ENCODE measurements around the gene PFKFB4. TPM values are rescaled to one million over a fixed set of nuclear protein-coding genes. Genes with fewer than 3 reads are reported as not detected.
A peak's percentile ranks its signal among the peaks of the same experiment; 100 is the strongest.

Gene PFKFB4
- total and polyA plus RNA-seq, 2 experiments from 2014 or later: 8.6 to 22.9 TPM

GRCh38 chr3:48564667-48565066 lies 8.1 kb upstream of the PFKFB4 start (continued):
- TF ChIP-seq, protein P1, sequence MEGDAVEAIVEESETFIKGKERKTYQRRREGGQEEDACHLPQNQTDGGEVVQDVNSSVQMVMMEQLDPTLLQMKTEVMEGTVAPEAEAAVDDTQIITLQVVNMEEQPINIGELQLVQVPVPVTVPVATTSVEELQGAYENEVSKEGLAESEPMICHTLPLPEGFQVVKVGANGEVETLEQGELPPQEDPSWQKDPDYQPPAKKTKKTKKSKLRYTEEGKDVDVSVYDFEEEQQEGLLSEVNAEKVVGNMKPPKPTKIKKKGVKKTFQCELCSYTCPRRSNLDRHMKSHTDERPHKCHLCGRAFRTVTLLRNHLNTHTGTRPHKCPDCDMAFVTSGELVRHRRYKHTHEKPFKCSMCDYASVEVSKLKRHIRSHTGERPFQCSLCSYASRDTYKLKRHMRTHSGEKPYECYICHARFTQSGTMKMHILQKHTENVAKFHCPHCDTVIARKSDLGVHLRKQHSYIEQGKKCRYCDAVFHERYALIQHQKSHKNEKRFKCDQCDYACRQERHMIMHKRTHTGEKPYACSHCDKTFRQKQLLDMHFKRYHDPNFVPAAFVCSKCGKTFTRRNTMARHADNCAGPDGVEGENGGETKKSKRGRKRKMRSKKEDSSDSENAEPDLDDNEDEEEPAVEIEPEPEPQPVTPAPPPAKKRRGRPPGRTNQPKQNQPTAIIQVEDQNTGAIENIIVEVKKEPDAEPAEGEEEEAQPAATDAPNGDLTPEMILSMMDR (conservative IDR thresholded peaks at IDR 0.05; ENCODE audit: low read depth in 2 of 2): no peak
- TF ChIP-seq POLR2AphosphoS5 (IDR thresholded peaks at IDR 0.05; ENCODE audit: low read depth): no peak

DNA sequence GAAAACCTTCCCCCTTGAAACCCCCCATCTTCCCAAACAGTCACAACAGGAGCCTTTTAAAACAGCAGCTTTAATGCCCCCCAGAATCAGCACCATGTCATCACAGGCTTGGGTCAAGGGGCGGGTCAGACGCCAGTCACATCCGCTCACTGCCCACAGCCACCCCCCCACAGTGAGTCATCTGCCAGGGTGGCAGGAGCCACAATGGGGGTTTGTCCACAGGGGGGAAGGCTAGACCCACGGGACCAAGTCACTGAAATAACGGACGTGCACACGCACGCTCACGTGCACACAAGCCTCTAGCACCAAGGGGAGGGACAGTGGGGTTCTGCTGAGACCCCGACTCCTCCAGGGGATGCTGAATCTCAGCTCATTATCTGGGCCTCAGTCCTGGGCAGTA lies 7.4 kb upstream of the PFKFB4 start:
- H3K4me2 ChIP-seq: no peak overlapping the region
- peaks cover 19% of the 10 kb centered on the region; the same call in 1 of the 2 replicates for H3K4me1 ChIP-seq (ENCODE audit: insufficient read depth)
- no peak overlapping the region for H3K27ac Mint-ChIP-seq
- no peaks in the 10 kb centered on the region; the same call in 1 of the 3 replicates for H3K9me3 Mint-ChIP-seq
- no peak overlapping the region for H3K4me3 ChIP-seq
- H4K20me1 ChIP-seq (replicated peaks; ENCODE audit: insufficient read depth): no peaks in the 10 kb centered on the region
- H3K36me3 ChIP-seq (ENCODE audit: insufficient read depth): no peaks in the 10 kb centered on the region
- 0 out of 2 replicates have a peak, but pooled peaks cover 3% of the 10 kb centered on the region for H3F3A ChIP-seq (replicated peaks; ENCODE audit: low read depth)
- H3K27ac ChIP-seq (ENCODE audit: low read depth): no peak overlapping the region
- no peak for DNase-seq (ENCODE audit: low spot score)
- no peaks in the 10 kb centered on the region; the same call in 2 of the 3 replicates for H3K36me3 Mint-ChIP-seq (ENCODE audit: low read depth)
- no peak overlapping the region for H2AFZ ChIP-seq
- no peaks in the 10 kb centered on the region for H3K9me2 ChIP-seq (ENCODE audit: insufficient read depth)
- H3K79me2 ChIP-seq (replicated peaks; ENCODE audit: insufficient read depth): no peaks in the 10 kb centered on the region
- TF ChIP-seq ETS1 (IDR thresholded peaks at IDR 0.05) (no peak), STAT1 (IDR thresholded peaks at IDR 0.05; ENCODE audit: unreplicated experiment) (no peak), JUNB (IDR thresholded peaks at IDR 0.05; ENCODE audit: unreplicated experiment) (no peak), ZNF331 (CRISPR knock-in tag; IDR thresholded peaks at IDR 0.05; ENCODE audit: low read depth) (no peak), EZH2 (IDR thresholded peaks at IDR 0.05; ENCODE audit: low read depth, unreplicated experiment) (no peak)
- no peaks in the 10 kb centered on the region for H3K27me3 ChIP-seq (ENCODE audit: insufficient read depth)
- peaks cover 16% of the 10 kb centered on the region for H3K27me3 Mint-ChIP-seq (ENCODE audit: insufficient read depth, low read depth, poor library complexity)
- ATAC-seq: no peak
- no peak overlapping the region for H3K4me3 Mint-ChIP-seq
- peaks cover 32% of the 10 kb centered on the region for H3K4me1 Mint-ChIP-seq

- DNase-seq (ENCODE audit: low spot score) (no peak), ATAC-seq (no peak; the same call in 2 of the 3 replicates)
- Histone ChIP-seq H3K4me2 (no peak within 1 kb of the TSS), H3K36me3 (ENCODE audit: insufficient read depth) (no peaks in the 10 kb centered on the region), H3K4me3 (no peak within 1 kb of the TSS), H4K20me1 (replicated peaks; ENCODE audit: insufficient read depth) (no peaks in the 10 kb centered on the region), H3K9me2 (ENCODE audit: insufficient read depth) (no peaks in the 10 kb centered on the region), H3K27me3 (ENCODE audit: insufficient read depth) (no peaks in the 10 kb centered on the region), H3K27ac (ENCODE audit: low read depth) (no peak within 1 kb of the TSS), H3K4me1 (ENCODE audit: insufficient read depth) (peaks cover 19% of the 10 kb centered on the region; the same call in 1 of the 2 replicates), H3F3A (replicated peaks; ENCODE audit: low read depth) (0 out of 2 replicates have a peak, but pooled peaks cover 3% of the 10 kb centered on the region), H3K79me2 (replicated peaks; ENCODE audit: insufficient read depth) (no peaks in the 10 kb centered on the region), H2AFZ (no peak within 1 kb of the TSS)
- Mint-ChIP-seq H3K27me3 (ENCODE audit: insufficient read depth, low read depth, poor library complexity) (peaks cover 16% of the 10 kb centered on the region), H3K9me3 (no peaks in the 10 kb centered on the region; the same call in 1 of the 3 replicates), H3K27ac (peak within 1 kb of the TSS; percentile 31; the same call in 1 of the 2 replicates), H3K36me3 (ENCODE audit: low read depth) (no peaks in the 10 kb centered on the region; the same call in 2 of the 3 replicates), H3K4me1 (peaks cover 36% of the 10 kb centered on the region), H3K4me3 (no peak within 1 kb of the TSS)
- no peak for TF ChIP-seq ZNF331 (CRISPR knock-in tag; IDR thresholded peaks at IDR 0.05; ENCODE audit: low read depth)
- no peak for TF ChIP-seq STAT1 (IDR thresholded peaks at IDR 0.05; ENCODE audit: unreplicated experiment)
- TF ChIP-seq CREB1 (CRISPR knock-in tag; IDR thresholded peaks at IDR 0.05; ENCODE audit: low read depth): no peak
- TF ChIP-seq EZH2 (IDR thresholded peaks at IDR 0.05; ENCODE audit: low read depth, unreplicated experiment): no peak
- TF ChIP-seq ETS1 (IDR thresholded peaks at IDR 0.05): no peak
Observed at GRCh38 chr3:48563382-48563918, 6.8 kb upstream of the PFKFB4 start, which contains the start of gene UCN2. Gene UCN2, minus strand, starts transcription at chr3:48563781. Its CDS starts 657 bp downstream, at chr3:48563124.
